SK-N-SH (cell line): ENCODE data around the gene FAM219B. TPM values are rescaled to one million over a fixed set of nuclear protein-coding genes. Genes with fewer than 3 reads are reported as not detected.
A peak's percentile ranks its signal among the peaks of the same experiment; 100 is the strongest.

Source experiments
- CTCF ChIA-PET: fragments of 300-600, 350-600 bp; formaldehyde crosslinking; extraction: SDS; loops from one replicate; lab custom pipeline; 2021; lab: Yijun Ruan, JAX
- POLR2A ChIA-PET: fragments of 350-600 bp; sonication (Branson Sonifier 250); formaldehyde crosslinking; extraction: SDS; loops from one replicate; lab custom pipeline; 2020; ENCODE audit warnings: antibody characterized with exemption, inconsistent platforms; lab: Yijun Ruan, JAX
- DNase-seq: peaks from one replicate; pipeline ENCODE4 v3.0.0; 2012
- H2AFZ ChIP-seq: fragments of 200-600 bp; sonication (generic); 2 replicates; pipeline ENCODE4 v1.8.1; 2016; ENCODE audit warnings: antibody characterized with exemption, mild to moderate bottlenecking, low read depth
- H3F3A ChIP-seq: fragments of 200-600 bp; sonication (generic); replicated peaks from 2 replicates; pipeline ENCODE3; 2016; ENCODE audit warnings: antibody characterized with exemption, mild to moderate bottlenecking; ENCODE audit not compliant: insufficient read depth
- H3K27ac ChIP-seq, 2 experiments: fragments of 200-500 bp in 1 of 2; fragments of 200-600 bp in 1 of 2; sonication (Bioruptor generic) in 1 of 2; sonication (generic), shearing (Covaris generic) in 1 of 2; 2 replicates each; pipeline versions ENCODE4 v1.5.1 to v1.6.1; 2014 to 2016; ENCODE audit warnings: low read depth in 2 of 2, inconsistent platforms in 1 of 2, low read length in 1 of 2, mild to moderate bottlenecking in 1 of 2, mixed read lengths in 1 of 2
- H3K27me3 ChIP-seq: fragments of 200-600 bp; sonication (generic), shearing (Covaris generic); 2 replicates; pipeline ENCODE4 v1.6.1; 2016; ENCODE audit warnings: mixed run types; ENCODE audit not compliant: insufficient read depth
- H3K36me3 ChIP-seq, 2 experiments: fragments of 200-500 bp in 1 of 2; fragments of 200-600 bp in 1 of 2; sonication (Bioruptor generic) in 1 of 2; sonication (generic) in 1 of 2; replicated peaks in 1 of 2; 2 replicates each; pipeline versions ENCODE3 to v1.5.1; 2014 to 2016; ENCODE audit warnings: low read length in 1 of 2, mild to moderate bottlenecking in 1 of 2; ENCODE audit not compliant: insufficient read depth in 2 of 2, control insufficient read depth in 1 of 2
- H3K4me1 ChIP-seq, 2 experiments: fragments of 200-500 bp in 1 of 2; fragments of 200-600 bp in 1 of 2; sonication (Bioruptor generic) in 1 of 2; sonication (generic), shearing (Covaris generic) in 1 of 2; 2 replicates each; pipeline versions ENCODE4 v1.5.1 to v1.6.1; 2014 to 2016; ENCODE audit warnings: low read depth in 1 of 2, low read length in 1 of 2, mixed run types in 1 of 2; ENCODE audit not compliant: insufficient read depth in 2 of 2, control insufficient read depth in 1 of 2
- H3K4me2 ChIP-seq: fragments of 200-600 bp; sonication (generic), shearing (Covaris generic); 2 replicates; pipeline ENCODE4 v1.6.1; 2017; ENCODE audit warnings: mixed run types
- H3K4me3 ChIP-seq, 2 experiments: fragments of 200-500 bp in 1 of 2; fragments of 200-600 bp in 1 of 2; sonication (Bioruptor generic) in 1 of 2; sonication (generic), shearing (Covaris generic) in 1 of 2; 2 replicates each; pipeline versions ENCODE4 v1.5.1 to v1.8.1; 2014 to 2016; ENCODE audit warnings: low read depth in 2 of 2, inconsistent platforms in 1 of 2, low read length in 1 of 2, mild to moderate bottlenecking in 1 of 2, mixed read lengths in 1 of 2, moderate library complexity in 1 of 2
- H3K79me2 ChIP-seq: fragments of 200-600 bp; sonication (generic); 2 replicates; pipeline ENCODE4 v1.8.1; 2017; ENCODE audit warnings: mild to moderate bottlenecking; ENCODE audit not compliant: insufficient read depth
- H3K9ac ChIP-seq: fragments of 200-600 bp; sonication (generic); 2 replicates; pipeline ENCODE4 v1.6.1; 2017; ENCODE audit warnings: mixed run types
- H3K9me2 ChIP-seq: fragments of 200-600 bp; sonication (generic); 2 replicates; pipeline ENCODE4 v1.6.1; 2017; ENCODE audit warnings: mixed run types
- H3K9me3 ChIP-seq: fragments of 200-600 bp; sonication (generic); 2 replicates; pipeline ENCODE4 v1.6.1; 2017; ENCODE audit warnings: mixed run types, mild to moderate bottlenecking, moderate library complexity
- H4K20me1 ChIP-seq: fragments of 200-600 bp; sonication (generic); 2 replicates; pipeline ENCODE4 v1.6.1; 2017; ENCODE audit warnings: mild to moderate bottlenecking, mixed run types; ENCODE audit not compliant: insufficient read depth
- CHD2 ChIP-seq: fragments of 150-350 bp; IDR thresholded peaks from 2 replicates; pipeline ENCODE4 v1.6.1; 2018; ENCODE audit warnings: low read length; ENCODE audit not compliant: partially characterized antibody
- FOXJ3 ChIP-seq: sonication (generic); formaldehyde crosslinking; IDR thresholded peaks from 2 replicates; pipeline ENCODE4 v1.5.1; 2020; ENCODE audit warnings: mild to moderate bottlenecking, missing genetic modification reagents
- GABPA ChIP-seq: IDR thresholded peaks from 2 replicates; pipeline ENCODE4 v1.4.0; 2012; ENCODE audit warnings: low read depth, mild to moderate bottlenecking
- GATA2 ChIP-seq: sonication (generic); formaldehyde crosslinking; IDR thresholded peaks from 2 replicates; pipeline ENCODE4 v1.5.0; 2020; ENCODE audit warnings: mild to moderate bottlenecking, missing genetic modification reagents
- MEF2A ChIP-seq: IDR thresholded peaks from 2 replicates; pipeline ENCODE4 v1.4.0; 2012; ENCODE audit warnings: low read depth, borderline replicate concordance
- MXI1 ChIP-seq: IDR thresholded peaks from 2 replicates; pipeline ENCODE4 v1.6.1; 2012; ENCODE audit warnings: mild to moderate bottlenecking, low read depth, low read length, improper control_type of control experiment
- NRF1 ChIP-seq: IDR thresholded peaks from 2 replicates; pipeline ENCODE4 v1.6.1; 2012; ENCODE audit warnings: low read depth, mild to moderate bottlenecking, low read length
- POLR2AphosphoS5 ChIP-seq: IDR thresholded peaks from 2 replicates; pipeline ENCODE4 v1.6.1; 2012; ENCODE audit warnings: low read depth, low read length
- RFX5 ChIP-seq: IDR thresholded peaks from 2 replicates; pipeline ENCODE4 v1.6.1; 2012; ENCODE audit warnings: mild to moderate bottlenecking, improper control_type of control experiment, low read length
- RXRA ChIP-seq: IDR thresholded peaks from 2 replicates; pipeline ENCODE4 v1.4.0; 2012; ENCODE audit warnings: low read depth, mild to moderate bottlenecking, borderline replicate concordance
- SIN3A ChIP-seq: IDR thresholded peaks from 2 replicates; pipeline ENCODE4 v1.6.1; 2012; ENCODE audit warnings: low read depth, mild to moderate bottlenecking, low read length, moderate library complexity, borderline replicate concordance
- SMC3 ChIP-seq: IDR thresholded peaks from 2 replicates; pipeline ENCODE4 v1.6.1; 2012; ENCODE audit warnings: low read depth, low read length, improper control_type of control experiment
- TAF1 ChIP-seq: IDR thresholded peaks from 2 replicates; pipeline ENCODE4 v1.6.1; 2012; ENCODE audit warnings: low read depth, mild to moderate bottlenecking, low read length, moderate library complexity, borderline replicate concordance
- TCF12 ChIP-seq: IDR thresholded peaks from 2 replicates; pipeline ENCODE4 v1.4.0; 2012
- YY1 ChIP-seq: IDR thresholded peaks from 2 replicates; pipeline ENCODE4 v1.4.0; 2012; ENCODE audit warnings: low read depth, mild to moderate bottlenecking
- WGBS: methylation state at CpG from one replicate; pipeline ENCODE4 v1.1.6; 2017; ENCODE audit warnings: low lambda C conversion rate; 5-methylcytosine and 5-hydroxymethylcytosine counted together
- polyA plus RNA-seq, 3 experiments: library from polyadenylated mRNA; depleted of rRNA; stranded (reverse); fragments of >200 nt; gene quantifications; 2 replicates each; pipeline ENCODE4 v1.2.3, GENCODE V29; 2012
- TF ChIP-seq, protein P1 (sequence below): fragments of 150-350 bp; IDR thresholded peaks from 2 replicates; pipeline ENCODE4 v1.6.1; 2016; ENCODE audit warnings: mild to moderate bottlenecking, low read depth, low read length
- TF ChIP-seq, protein P2 (sequence below): IDR thresholded peaks from 2 replicates; pipeline ENCODE4 v1.4.0; 2012; ENCODE audit warnings: low read depth, borderline replicate concordance
- TF ChIP-seq, protein P3 (sequence below): fragments of 150-350 bp; IDR thresholded peaks from 2 replicates; pipeline ENCODE4 v1.6.1; 2017; ENCODE audit warnings: antibody characterized with exemption, low read length, low read depth, borderline replicate concordance
- TF ChIP-seq, protein P4 (sequence below): IDR thresholded peaks from 2 replicates; pipeline ENCODE4 v1.6.1; 2012; ENCODE audit warnings: mild to moderate bottlenecking, low read depth, low read length, moderate library complexity
- TF ChIP-seq, protein P5 (sequence below): IDR thresholded peaks from 2 replicates; pipeline ENCODE4 v1.4.0; 2012; ENCODE audit warnings: low read depth, borderline replicate concordance
- TF ChIP-seq, protein P6 (sequence below): IDR thresholded peaks from 2 replicates; pipeline ENCODE4 v1.4.0; 2012; ENCODE audit warnings: low read depth

The FAM219B gene
- polyA plus RNA-seq, 1 of the 3 experiments (the other 2 are of a cell fraction) = 53.0 TPM

DNA sequence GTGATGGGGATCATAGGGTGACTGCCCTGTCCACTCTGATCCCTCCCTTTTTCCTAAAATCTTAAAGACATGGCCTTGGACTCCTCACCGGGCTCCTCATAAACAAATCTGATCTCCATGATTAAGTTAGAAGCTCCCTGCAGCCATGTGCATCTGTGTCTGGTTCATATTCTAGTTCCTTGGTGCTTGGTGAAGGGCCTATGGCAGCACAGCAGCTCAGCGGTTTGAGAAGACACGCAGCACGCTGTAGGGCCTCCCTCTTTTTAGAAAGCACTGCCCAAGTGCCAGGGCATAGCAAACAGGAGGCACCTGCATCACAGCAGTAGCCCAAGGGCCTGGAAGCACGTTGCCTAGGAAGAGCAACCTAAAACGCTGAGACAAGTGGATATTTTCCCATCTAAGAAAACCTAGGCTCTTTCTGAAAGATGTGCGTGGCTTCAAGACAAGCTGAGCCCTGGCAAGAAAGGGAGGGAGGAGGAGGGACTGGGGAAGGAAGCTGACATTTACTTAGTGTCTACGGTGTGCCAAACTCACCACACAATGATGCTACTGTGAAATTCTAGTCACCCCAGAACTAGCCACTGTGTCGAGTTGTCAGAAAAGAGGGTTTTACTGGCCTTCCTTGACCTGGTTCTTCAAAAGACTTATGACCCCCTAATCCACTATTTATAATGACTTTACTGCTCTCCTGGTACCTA, 48.8 kb downstream of the FAM219B start (continued):
- TF ChIP-seq, protein P1, sequence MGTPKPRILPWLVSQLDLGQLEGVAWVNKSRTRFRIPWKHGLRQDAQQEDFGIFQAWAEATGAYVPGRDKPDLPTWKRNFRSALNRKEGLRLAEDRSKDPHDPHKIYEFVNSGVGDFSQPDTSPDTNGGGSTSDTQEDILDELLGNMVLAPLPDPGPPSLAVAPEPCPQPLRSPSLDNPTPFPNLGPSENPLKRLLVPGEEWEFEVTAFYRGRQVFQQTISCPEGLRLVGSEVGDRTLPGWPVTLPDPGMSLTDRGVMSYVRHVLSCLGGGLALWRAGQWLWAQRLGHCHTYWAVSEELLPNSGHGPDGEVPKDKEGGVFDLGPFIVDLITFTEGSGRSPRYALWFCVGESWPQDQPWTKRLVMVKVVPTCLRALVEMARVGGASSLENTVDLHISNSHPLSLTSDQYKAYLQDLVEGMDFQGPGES = no peak
- TF ChIP-seq POLR2AphosphoS5 (no peak), SMC3 (no peak), RXRA (no peak), MEF2A (no peak), NRF1 (no peak), GATA2 (no peak), YY1 (no peak), MXI1 (no peak), CHD2 (no peak)

DNA sequence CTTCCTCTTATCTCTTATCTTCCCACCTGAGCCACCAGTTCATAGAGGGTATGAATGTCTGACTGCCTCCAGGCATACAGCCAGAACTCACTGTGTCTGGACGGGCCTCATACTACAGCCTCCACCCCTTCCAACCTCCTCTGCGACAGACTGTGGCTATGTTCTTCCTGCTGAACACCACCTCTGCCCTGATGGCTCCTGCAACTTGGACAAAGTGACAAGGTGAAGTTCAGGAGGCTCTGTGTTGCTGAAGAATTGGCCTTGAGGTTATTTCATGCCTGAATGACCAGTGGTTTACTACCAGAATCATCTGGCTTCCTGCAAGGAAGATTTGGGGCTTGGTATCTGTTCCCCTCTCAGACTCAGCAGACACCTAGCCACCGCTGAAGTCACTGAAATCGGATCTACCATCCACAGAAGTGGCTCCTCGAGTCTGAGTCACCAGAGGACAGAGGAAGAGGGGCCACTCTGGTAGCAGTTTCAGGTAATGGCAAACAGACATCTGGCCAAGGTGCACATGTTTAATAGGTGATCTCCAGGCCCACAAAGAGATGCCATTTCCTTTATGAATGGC, 49.5 kb downstream of the FAM219B start:
- Histone ChIP-seq H3K9me2 (no peaks in the 10 kb centered on the region), H3K27me3 (no peaks in the 10 kb centered on the region), H3K36me3 (peaks cover 3 to 20% of the 10 kb centered on the region in 2 experiments), H3K79me2 (peaks cover 66% of the 10 kb centered on the region), H3F3A (no peaks in the 10 kb centered on the region), H2AFZ (no peak overlapping the region), H3K9me3 (no peaks in the 10 kb centered on the region), H3K27ac (no peak overlapping the region; a peak in 1 of 4 replicates), H3K4me3 (no peak overlapping the region), H3K9ac (no peak overlapping the region), H4K20me1 (peaks cover 14% of the 10 kb centered on the region; the same call in 1 of the 2 replicates), H3K4me1 (peaks cover 0 to 18% of the 10 kb centered on the region in 2 experiments; a peak in 1 of 4 replicates), H3K4me2 (no peak overlapping the region)
- CTCF ChIA-PET = interaction anchor here (1.2 to 3.1 kb wide), 4 partner anchors 14 to 93 kb away, joined by 3 to 9 read pairs (median 5); partner anchors contain the start of gene ULK3
- DNase-seq = peak; percentile 28
- WGBS = 81% methylated on average over 2 of the region's 5 CpGs
- POLR2A ChIA-PET = no interaction called here
- TF ChIP-seq SMC3 (no peak), YY1 (no peak), RFX5 (no peak), TCF12 (no peak), GATA2 (no peak), TAF1 (no peak), SIN3A (no peak), GABPA (no peak), FOXJ3 (CRISPR knock-in tag) (no peak), NRF1 (no peak), CHD2 (no peak)
- TF ChIP-seq, protein P2, sequence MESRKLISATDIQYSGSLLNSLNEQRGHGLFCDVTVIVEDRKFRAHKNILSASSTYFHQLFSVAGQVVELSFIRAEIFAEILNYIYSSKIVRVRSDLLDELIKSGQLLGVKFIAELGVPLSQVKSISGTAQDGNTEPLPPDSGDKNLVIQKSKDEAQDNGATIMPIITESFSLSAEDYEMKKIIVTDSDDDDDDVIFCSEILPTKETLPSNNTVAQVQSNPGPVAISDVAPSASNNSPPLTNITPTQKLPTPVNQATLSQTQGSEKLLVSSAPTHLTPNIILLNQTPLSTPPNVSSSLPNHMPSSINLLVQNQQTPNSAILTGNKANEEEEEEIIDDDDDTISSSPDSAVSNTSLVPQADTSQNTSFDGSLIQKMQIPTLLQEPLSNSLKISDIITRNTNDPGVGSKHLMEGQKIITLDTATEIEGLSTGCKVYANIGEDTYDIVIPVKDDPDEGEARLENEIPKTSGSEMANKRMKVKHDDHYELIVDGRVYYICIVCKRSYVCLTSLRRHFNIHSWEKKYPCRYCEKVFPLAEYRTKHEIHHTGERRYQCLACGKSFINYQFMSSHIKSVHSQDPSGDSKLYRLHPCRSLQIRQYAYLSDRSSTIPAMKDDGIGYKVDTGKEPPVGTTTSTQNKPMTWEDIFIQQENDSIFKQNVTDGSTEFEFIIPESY = no peak
- TF ChIP-seq, protein P3, sequence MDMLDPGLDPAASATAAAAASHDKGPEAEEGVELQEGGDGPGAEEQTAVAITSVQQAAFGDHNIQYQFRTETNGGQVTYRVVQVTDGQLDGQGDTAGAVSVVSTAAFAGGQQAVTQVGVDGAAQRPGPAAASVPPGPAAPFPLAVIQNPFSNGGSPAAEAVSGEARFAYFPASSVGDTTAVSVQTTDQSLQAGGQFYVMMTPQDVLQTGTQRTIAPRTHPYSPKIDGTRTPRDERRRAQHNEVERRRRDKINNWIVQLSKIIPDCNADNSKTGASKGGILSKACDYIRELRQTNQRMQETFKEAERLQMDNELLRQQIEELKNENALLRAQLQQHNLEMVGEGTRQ = no peak
- TF ChIP-seq, protein P4, sequence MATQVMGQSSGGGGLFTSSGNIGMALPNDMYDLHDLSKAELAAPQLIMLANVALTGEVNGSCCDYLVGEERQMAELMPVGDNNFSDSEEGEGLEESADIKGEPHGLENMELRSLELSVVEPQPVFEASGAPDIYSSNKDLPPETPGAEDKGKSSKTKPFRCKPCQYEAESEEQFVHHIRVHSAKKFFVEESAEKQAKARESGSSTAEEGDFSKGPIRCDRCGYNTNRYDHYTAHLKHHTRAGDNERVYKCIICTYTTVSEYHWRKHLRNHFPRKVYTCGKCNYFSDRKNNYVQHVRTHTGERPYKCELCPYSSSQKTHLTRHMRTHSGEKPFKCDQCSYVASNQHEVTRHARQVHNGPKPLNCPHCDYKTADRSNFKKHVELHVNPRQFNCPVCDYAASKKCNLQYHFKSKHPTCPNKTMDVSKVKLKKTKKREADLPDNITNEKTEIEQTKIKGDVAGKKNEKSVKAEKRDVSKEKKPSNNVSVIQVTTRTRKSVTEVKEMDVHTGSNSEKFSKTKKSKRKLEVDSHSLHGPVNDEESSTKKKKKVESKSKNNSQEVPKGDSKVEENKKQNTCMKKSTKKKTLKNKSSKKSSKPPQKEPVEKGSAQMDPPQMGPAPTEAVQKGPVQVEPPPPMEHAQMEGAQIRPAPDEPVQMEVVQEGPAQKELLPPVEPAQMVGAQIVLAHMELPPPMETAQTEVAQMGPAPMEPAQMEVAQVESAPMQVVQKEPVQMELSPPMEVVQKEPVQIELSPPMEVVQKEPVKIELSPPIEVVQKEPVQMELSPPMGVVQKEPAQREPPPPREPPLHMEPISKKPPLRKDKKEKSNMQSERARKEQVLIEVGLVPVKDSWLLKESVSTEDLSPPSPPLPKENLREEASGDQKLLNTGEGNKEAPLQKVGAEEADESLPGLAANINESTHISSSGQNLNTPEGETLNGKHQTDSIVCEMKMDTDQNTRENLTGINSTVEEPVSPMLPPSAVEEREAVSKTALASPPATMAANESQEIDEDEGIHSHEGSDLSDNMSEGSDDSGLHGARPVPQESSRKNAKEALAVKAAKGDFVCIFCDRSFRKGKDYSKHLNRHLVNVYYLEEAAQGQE = no peak
- TF ChIP-seq, protein P5, sequence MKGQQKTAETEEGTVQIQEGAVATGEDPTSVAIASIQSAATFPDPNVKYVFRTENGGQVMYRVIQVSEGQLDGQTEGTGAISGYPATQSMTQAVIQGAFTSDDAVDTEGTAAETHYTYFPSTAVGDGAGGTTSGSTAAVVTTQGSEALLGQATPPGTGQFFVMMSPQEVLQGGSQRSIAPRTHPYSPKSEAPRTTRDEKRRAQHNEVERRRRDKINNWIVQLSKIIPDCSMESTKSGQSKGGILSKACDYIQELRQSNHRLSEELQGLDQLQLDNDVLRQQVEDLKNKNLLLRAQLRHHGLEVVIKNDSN = no peak
- TF ChIP-seq, protein P6, sequence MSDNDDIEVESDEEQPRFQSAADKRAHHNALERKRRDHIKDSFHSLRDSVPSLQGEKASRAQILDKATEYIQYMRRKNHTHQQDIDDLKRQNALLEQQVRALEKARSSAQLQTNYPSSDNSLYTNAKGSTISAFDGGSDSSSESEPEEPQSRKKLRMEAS = no peak
